HG03025 (cell line): Measurements from ENCODE around the gene ZNF20.
A peak's percentile ranks its signal among the peaks of the same experiment; 100 is the strongest.

Source experiments
- ATAC-seq: cut with Tn5 transposase; IDR thresholded peaks from one replicate; pipeline ENCODE4 v1.9.1; 2021; ENCODE audit warnings: mild to moderate bottlenecking, moderate library complexity; ENCODE audit not compliant: unreplicated experiment, low FRiP score

Gene ZNF20

DNA sequence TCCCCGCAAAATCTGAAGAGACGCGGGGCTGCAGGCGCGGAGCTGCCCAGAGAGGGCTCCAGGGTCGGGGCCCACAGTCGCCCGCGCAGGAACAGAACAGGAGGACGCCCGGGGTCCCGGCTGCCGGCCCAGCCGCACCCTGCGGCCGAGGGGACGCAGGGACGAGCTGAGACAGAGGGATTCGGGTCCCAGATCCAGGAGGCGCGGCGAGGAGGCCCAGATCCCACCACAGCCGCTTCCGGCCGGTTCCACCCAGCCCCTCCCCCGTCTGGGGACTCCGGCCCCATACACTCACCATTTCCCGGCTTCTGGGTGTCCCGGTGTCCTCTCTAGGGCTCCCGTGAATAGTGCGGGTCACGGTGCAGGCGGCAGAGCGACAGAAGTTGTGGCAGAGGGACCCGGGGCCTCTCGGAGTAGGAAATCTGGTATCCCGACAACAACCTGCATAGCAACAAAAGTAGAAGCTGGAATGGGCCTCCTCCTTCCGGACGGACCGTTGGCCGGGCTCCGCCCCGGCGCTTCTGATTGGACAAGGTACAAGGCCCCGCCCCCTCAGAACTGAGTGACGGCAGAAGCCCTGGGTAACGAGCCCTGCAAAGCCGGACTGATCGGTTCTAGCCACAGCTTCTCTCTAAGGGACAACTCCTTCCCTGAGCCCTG, at the start of gene ZNF20:
TSS of gene ZNF20 (minus strand) at position 466 of the 660 bp plus-strand sequence. CDS start at position 298, 168 bp downstream.
- ATAC-seq = peak; percentile 87

DNA sequence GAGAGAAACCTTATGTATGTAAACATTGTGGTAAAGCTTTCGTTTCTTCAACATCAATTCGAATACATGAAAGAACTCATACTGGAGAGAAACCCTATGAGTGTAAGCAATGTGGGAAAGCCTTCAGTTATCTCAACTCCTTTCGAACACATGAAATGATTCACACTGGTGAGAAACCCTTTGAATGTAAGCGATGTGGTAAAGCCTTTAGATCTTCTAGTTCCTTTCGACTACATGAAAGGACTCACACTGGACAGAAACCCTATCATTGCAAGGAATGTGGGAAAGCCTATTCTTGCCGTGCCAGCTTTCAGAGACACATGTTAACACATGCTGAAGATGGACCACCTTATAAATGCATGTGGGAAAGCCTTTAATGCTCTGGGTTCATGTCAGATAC, 47.5 kb upstream of the ZNF20 start:
- no peak for ATAC-seq

DNA sequence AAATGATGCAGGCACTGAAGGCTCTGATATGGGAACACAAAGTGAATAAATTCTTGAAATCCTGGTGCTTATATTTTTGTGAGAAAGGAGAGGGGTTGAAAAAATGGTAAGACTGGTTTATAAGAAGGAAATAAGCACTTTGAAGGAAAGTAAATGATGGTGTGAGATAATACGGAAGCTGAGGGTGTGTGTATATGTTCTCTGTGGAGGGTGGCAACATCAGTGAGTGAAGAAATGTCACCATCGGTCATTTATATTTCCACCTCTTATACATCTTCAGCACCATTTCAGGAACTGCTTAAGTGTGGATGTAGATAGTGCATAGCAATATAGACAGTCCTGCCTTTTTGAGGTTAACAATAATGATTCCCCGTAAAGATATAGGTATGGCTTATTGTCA, 40.2 kb upstream of the ZNF20 start:
- no peak for ATAC-seq

DNA sequence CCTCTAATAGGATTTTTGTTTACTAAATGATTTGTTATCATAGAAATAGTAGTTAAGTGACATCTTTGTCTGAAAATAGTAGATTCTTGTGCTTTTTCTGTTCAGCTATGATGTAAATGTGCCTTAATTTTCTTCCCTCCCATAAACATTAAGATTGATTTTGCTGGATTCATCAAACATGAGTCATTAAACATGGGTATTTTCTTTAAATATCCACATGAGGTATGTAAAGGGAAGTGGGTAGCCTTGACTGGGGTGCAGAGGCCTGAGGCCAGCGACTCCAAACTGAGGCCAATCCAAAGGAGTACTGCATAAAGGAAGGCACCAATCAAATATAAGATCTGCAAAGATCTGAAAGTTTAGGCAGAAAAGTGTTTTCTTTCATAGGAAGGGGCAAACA, 26.5 kb upstream of the ZNF20 start:
- no peak for ATAC-seq

DNA sequence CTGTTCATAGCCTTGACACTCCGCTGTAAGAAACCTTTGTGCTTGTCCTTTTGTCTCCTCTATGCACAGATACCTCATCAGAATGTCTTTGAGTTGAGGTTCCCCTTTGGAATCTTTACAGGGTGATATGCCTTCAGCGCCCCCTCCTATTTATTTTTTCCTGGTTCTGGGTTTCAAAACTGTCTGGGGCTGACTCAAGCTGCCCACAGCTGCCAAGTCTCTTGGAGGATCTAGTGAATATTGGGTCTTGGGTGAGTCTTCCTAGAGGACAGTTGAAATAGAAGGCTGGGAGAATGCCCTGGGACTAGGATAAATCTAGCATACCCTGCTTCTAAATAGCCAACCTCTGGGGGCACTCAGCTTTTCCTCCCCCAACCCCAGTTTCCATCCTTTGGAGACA, 23.7 kb upstream of the ZNF20 start:
- ATAC-seq = no peak

DNA sequence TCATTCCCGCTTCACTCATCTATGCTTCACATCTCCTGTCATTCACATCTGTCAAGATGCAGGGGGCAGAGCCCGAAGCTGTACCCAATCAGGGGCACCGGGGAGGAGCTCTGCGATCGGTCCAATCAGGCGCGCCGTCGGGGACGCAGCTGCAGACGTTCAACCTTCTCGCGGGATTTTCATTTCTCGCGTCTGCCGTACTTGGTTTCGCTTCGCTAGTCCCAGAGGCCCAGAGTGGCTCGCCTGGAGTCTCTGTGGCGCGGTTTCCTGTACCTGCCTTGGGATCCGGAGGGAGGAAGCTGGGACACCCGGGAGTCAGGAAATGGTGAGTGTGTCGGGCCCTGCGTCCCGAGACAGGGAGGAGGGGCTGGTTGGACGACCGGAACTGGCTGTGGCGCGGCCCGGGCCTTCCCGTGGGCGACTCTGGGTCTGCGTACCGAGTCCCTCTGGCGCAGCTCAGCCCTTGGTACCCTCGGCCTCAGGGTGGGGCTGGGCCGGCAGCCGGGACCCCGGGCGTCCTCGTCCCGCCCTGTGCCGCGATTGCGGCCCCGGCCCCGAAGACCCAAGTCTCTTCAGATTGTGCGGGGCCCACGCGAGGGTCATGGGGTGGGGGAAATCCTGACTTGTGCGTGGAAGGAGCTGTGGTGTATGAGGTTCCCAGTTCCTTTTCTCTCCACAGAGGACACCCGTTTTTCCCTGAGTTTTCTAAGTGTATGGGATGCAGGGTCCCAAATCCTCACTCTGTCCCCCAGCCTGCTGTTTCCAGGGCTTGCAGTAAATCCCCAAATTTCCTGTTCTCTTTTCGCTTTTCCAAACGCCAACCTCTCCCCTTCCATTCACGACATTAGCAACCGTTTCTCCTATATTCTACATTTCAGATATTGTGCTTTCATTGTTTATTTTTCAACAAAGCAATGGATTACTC, 23.0 kb upstream of the ZNF20 start, which contains the start of gene ZNF136:
TSS of gene ZNF136 (plus strand) at position 215 of the 925 bp plus-strand sequence. CDS start at position 323, 108 bp downstream.
- ATAC-seq = peak; percentile 83

DNA sequence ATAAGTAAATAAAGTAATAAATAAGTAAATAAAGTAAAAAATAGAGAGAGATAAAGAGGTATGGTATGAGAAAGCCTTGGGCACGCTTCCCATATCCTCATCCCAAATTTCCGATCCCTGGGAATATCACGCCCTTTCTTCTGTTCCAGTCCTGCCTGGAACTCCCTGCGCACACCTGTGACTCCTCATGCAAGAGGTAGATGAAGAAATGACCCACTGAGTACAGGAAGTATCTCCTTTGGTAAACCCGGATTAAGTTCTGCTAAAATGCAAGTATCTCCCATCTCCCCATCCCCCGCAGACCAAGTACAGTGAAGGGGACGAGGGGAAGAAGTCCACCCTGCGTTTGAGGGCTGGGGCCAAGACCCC, 22.3 kb upstream of the ZNF20 start:
- ATAC-seq = no peak

DNA sequence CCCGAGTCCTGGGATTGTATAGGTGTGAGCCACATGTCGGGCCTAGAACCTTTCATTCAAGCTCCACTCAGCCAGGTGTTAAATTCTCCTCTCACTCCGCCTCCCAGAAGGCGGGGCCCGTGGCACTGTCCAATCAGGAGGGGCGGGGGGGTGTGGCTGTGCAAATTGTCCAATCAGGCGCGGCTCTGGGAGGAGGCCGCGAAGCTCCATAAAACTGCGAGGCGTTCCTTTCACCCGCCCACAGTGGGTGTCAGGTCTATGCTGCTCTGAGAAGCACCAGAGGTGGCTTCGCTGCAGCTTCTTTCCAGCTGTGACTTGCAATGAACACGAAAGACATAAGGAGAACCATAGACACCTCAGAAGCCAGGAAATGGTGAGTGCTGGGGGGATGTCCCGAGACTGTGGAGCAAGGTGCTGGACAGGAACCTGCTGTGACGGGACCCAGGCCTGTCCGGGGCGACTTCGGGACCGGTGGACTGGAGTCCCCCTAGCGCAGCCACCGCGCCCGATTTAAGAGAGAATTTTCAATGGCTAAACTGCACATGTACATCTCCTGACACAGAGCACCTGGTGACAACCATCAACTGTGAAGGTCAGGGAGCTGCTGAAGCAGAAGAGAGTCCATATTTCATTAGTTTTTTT, 19.7 kb upstream of the ZNF20 start:
- no peak for ATAC-seq

DNA sequence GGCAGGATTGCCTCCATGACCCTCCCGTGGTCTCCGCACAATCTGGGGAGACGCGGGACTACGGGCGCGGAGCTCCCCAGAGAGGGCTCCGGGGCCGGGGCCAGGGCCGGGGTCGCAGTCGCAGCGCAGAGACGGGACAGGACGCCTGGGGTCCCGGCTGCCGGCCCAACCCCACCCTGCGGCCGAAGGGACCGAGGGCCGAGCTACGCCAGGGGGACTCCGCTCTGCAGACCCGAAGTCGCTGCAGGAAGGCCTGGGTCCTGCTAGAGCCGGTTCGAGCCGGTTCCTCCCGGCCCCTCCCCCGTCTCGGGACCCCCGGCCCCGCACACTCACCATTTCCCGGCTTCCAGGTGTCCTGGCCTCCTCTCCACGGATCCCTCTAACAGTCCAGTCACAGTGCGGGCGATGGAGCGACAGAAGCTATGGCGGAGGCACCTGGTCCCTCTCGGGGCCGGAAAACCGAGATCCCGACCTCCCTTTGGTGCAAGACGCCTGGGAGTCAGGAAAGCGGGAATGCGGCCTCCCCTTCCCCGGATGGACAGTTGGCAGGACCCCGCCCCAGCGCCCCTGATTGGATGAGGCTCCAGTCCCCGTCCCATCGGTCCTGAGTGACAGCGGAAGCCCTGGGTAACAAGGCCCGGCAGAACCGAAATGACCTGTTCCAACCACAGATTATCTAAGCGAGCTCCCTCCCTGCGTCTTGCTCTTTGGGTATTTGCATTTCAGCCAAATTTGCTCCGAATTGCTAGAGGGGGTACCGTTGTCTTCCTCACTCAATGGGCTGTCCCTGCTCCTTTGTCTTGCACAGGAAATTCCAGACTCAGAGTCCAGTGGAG, 16.3 kb upstream of the ZNF20 start, which contains the start of gene ZNF625:
TSS of gene ZNF625 (minus strand) at position 512 of the 836 bp plus-strand sequence. CDS start at position 336, 176 bp downstream.
- ATAC-seq = no peak

DNA sequence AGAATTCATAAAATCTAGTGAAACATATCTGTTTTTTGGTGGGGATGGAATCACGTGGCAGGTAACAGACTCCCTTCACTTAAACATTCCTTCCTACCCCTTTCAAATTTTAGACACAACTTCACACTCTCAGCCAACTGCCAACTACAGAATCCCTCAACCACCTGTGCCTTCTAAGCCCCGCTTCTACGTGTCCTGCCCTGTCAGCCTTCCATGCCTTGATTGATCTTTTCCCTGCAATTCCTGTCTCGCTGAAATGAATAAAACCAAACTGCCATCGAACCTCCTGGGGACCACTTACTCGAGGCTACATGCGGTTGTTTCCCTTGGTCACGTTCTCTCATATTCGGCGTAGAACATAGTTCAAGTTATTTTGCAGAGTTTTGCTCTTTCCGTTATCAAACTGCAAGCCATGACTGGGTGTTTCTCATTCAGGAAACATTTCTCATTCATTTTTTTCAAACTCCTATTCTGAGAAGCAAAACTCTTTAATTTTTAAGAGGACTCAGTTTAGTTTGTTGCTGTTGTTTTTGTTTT, 15.2 kb upstream of the ZNF20 start:
- no peak for ATAC-seq

DNA sequence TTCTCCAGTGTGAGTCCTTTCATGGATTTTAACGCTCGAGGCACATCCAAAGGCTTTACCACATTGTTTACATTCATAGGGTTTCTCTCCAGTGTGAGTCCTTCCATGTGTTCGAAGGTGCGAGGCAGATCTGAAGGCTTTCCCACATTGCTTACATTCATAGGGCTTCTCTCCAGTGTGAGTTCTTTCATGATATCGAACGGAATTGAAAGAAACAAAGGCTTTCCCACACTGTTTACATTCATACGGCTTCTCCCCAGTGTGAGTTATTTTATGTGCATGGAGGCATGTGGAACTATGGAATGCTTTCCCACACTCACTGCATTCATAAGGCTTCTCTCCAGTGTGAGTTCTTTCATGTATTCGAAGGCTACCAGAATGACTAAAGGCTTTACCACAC, 5.2 kb upstream of the ZNF20 start:
- ATAC-seq = no peak

DNA sequence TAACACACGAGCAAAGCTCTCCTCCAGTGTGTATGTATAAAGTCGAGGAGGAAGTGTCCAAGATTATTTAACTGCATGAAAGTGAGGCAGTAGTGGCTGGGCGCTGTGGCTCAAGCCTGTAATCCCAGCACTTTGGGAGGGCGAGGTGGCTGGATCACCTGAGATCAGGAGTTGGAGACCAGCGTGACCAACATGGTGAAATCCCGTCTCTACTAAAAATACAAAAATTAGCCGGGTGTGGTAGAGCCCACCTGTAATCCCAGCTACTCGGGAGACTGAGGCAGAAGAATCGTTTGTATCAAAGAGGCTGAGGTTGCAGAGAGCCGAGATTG, 1.2 kb upstream of the ZNF20 start:
- ATAC-seq = no peak

DNA sequence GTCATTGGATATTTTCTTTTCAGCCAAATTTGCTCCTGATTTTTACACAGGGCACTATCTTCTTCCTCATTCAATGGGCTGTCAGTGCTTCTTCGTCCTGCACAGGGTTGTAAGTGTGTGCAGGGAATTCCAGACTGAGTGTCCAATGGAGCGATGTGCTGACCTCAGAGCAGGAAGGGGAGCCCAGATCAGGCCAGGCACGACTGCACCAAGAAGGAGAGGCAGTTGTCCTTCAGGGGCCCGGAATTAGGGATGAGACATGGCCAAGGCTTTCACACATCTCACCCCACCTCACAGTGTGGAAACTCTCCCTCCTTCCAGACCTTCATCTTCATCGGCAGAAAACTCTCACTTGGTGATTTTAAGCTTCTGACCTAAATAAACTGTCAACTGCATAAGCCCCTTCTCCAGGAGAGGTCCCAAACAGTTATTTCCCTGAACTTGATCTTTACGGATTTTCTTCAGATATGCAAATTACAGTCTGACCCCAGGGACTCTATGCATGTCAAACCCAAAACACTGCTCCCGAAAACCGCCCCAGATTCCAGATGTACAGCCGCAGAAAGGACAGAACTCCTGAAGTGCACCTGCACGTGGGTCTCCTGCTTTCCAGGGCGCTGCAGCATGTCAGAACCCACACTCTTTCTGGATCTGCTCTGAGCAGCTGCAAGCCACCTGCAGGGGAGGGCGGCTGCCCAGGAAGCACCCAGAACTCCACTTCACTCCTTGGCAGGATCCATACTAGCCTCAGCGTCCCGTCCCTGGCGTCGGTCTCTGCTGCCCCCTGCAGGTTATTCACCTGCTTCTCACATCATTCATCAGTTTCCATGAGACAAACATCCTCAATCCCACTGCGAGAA, 625 bp upstream of the ZNF20 start:
- ATAC-seq = peak; percentile 14

DNA sequence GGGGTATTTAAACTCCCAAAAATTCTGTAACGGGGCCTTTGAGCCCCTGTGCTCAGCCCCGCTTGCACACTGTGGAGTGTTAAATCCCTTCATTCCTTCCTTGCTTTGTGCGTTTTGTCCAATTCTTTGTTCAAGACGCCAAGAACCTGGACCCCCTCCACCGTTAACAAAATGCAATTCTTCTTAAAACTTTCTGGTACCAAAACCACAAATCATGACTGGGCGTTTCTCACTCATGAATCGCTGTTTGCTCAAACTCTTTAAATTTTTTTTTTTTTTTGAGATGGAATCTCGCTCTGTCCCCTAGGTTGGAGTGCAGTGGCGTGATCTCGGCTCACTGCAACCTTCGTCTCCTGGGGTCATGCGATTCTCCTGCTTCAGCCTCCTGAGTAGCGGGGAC, 881 bp downstream of the ZNF20 start:
- no peak for ATAC-seq

DNA sequence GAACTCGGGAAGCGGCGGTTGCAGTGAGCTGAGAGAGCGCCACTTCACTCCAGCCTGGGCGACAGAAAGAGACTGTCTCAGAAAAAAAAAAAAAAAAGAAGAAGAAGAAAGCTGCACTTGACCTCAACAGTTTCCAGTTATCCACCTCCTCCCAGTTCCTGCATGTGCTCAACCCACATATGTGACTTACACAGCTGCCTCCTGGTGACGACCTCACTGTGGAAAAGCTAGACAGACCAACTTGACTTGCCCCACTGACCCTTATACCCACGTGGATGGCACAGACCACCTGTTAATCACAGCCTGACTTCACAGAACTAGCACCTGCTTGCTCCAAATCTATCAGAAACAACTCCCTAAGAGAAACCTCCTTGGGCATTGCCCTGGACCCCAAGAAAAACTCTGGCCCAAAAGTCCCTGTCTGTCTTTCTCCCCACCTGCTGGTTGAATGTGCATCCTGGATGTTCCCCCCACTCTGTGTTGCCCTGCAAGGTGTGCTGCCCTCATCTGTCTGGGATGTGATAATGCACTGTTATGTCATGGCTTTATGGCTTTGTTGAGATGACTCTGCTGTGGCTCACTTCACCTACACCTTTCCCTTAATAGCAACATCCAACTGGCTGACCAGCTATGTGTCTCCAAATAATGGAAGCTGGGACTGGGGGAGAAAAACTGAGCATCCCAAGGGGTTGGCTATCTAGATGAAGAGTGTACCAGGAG, 2.8 kb downstream of the ZNF20 start:
- no peak for ATAC-seq

DNA sequence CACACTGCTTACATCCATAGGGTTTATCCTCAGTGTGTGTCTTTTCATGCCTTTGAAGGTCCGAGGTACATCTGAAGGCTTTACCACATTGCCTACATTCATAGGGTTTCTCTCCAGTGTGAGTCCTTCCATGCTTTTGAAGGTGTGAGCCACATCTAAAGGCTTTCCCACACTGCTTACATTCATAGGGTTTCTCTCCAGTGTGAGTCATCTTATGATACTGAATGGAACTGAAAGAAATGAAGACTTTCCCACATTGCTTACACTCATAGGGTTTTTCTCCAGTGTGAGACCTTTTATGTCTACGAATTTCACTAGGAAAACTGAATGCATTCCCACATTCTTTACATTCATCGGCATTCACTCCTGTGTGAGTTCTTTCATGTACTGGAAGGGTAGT, 7.1 kb downstream of the ZNF20 start:
- ATAC-seq = no peak

DNA sequence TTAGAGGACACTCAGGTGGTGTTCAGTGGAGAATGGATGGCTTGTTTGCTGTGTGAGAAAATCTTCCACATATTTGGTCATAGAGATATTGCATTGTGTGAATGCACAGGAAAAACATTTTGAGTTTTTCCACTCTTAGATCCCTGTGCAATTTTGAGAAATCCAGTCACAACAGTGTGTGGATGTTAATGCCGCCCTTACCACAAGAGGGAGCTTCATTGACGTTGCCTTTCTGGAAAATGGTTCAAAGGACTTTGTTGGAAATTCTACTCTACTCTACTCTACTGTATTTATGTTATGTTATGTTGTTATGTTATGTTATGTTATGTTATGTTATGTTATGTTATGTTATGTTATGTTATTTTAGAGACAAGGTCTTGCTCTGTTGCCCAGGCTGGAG, 13.4 kb downstream of the ZNF20 start:
- no peak for ATAC-seq

DNA sequence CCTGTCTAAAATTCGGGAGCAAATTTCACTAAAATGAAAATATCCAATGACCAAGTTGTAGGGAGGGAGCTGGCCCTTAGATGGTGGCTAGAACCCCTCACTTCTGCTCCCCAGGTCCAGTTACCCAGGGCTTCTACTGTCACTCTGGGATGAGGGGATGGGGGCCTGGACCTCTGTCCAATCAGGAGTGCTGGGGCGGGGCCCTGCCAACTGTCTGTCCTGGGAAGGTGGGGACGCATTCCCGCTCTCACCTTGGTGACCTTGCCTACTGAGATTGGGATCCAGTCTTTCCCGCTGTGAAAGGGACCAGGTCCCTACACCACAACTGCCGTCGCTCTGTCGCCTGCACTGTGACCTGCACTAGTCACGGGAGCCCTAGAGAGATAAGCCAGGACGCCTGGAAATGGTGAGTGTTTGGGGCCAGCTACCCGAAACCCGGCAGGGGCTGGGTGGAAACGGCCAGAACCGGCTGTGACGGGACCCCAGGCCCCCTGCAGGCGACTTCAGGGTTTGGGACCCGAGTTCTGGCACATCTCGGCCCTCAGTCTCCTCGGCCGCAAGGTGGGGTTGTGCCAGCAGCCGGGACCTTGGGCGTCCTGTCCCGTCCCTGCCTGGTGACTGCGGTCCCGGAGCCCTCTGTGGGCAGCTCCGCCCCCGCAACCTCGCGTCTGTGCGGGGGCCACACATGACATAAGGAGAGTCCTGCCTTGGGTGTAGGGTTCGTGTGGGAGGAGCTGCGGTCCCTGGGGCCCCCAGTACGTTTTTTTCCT, 22.8 kb downstream of the ZNF20 start:
- no peak for ATAC-seq
